KMS-11 (cell line): ENCODE data around the gene PTPMT1.

Experiments
- H2AFZ ChIP-seq: fragments of 200-600 bp; sonication (generic); 2 replicates; pipeline ENCODE4 v1.6.1; 2016; ENCODE audit warnings: antibody characterized with exemption, mixed run types, low read depth
- H3K27ac ChIP-seq: fragments of 200-600 bp; sonication (generic); 2 replicates; pipeline ENCODE4 v1.6.1; 2016; ENCODE audit warnings: mild to moderate bottlenecking, mixed run types
- H3K27me3 ChIP-seq: fragments of 200-600 bp; sonication (generic); 2 replicates; pipeline ENCODE4 v1.6.1; 2017; ENCODE audit warnings: mild to moderate bottlenecking, low read depth, mixed run types, moderate library complexity; ENCODE audit not compliant: insufficient read depth
- H3K36me3 ChIP-seq: fragments of 200-600 bp; sonication (generic); 2 replicates; pipeline ENCODE4 v1.6.1; 2017; ENCODE audit warnings: mild to moderate bottlenecking, mixed run types; ENCODE audit not compliant: insufficient read depth
- H3K4me1 ChIP-seq: fragments of 200-600 bp; sonication (generic); 2 replicates; pipeline ENCODE4 v1.6.1; 2016; ENCODE audit warnings: mild to moderate bottlenecking, low read depth, mixed run types; ENCODE audit not compliant: poor library complexity, severe bottlenecking
- H3K4me2 ChIP-seq: fragments of 200-600 bp; sonication (generic); 2 replicates; pipeline ENCODE4 v1.7.0; 2016; ENCODE audit warnings: mild to moderate bottlenecking, mixed run types
- H3K4me3 ChIP-seq: fragments of 200-600 bp; sonication (generic); IDR thresholded peaks from 2 replicates; pipeline ENCODE4 v1.6.1; 2017; ENCODE audit warnings: low read depth, low read length, mixed read lengths; ENCODE audit not compliant: insufficient read depth
- H3K79me2 ChIP-seq: fragments of 200-600 bp; sonication (generic); 2 replicates; pipeline ENCODE4 v1.6.1; 2016; ENCODE audit warnings: low read depth, mixed run types; ENCODE audit not compliant: insufficient read depth
- H3K9ac ChIP-seq: fragments of 200-600 bp; sonication (generic); 2 replicates; pipeline ENCODE4 v1.6.1; 2016; ENCODE audit warnings: mild to moderate bottlenecking, mixed run types
- H4K20me1 ChIP-seq: fragments of 200-600 bp; sonication (generic); 2 replicates; pipeline ENCODE4 v1.6.1; 2016; ENCODE audit warnings: mild to moderate bottlenecking, mixed run types; ENCODE audit not compliant: insufficient read depth
- CTCF ChIP-seq: fragments of 200-600 bp; sonication (generic); conservative IDR thresholded peaks from 2 replicates; pipeline ENCODE4 v1.6.1; 2017; ENCODE audit warnings: low read depth, mild to moderate bottlenecking, antibody characterized with exemption, low read length, moderate library complexity, mixed read lengths

PTPMT1 gene

GRCh38 chr11:47572715-47573255, 7.4 kb downstream of the PTPMT1 start:
- H3K27ac ChIP-seq: no peak overlapping the region
- H4K20me1 ChIP-seq: no peaks in the 10 kb centered on the region
- no peak overlapping the region for H3K4me3 ChIP-seq
- no peak for TF ChIP-seq CTCF
- H3K4me1 ChIP-seq: peaks cover 4% of the 10 kb centered on the region
- no peak overlapping the region for H2AFZ ChIP-seq
- no peak overlapping the region for H3K9ac ChIP-seq
- H3K27me3 ChIP-seq: no peaks in the 10 kb centered on the region
- no peak overlapping the region for H3K4me2 ChIP-seq
- peaks cover 13% of the 10 kb centered on the region; the same call in 1 of the 2 replicates for H3K79me2 ChIP-seq
- H3K36me3 ChIP-seq: peaks cover 4% of the 10 kb centered on the region; the same call in 1 of the 2 replicates

- Histone ChIP-seq H3K79me2 (peaks cover 18% of the 10 kb centered on the region; the same call in 1 of the 2 replicates), H4K20me1 (no peaks in the 10 kb centered on the region), H3K27me3 (no peaks in the 10 kb centered on the region), H3K36me3 (peaks cover 4% of the 10 kb centered on the region; the same call in 1 of the 2 replicates), H3K4me1 (peaks cover 7% of the 10 kb centered on the region), H3K9ac (no peak overlapping the region), H3K4me2 (no peak overlapping the region), H3K27ac (no peak overlapping the region), H2AFZ (no peak overlapping the region), H3K4me3 (no peak overlapping the region)
- no peak for TF ChIP-seq CTCF
Observed at GRCh38 chr11:47573321-47573720, 7.9 kb downstream of the PTPMT1 start.

- H4K20me1 ChIP-seq: no peaks in the 10 kb centered on the region
- H3K4me3 ChIP-seq: no peak overlapping the region
- peak overlapping the region; percentile 83 for H3K4me2 ChIP-seq
- no peak overlapping the region for H2AFZ ChIP-seq
- peaks cover 42% of the 10 kb centered on the region for H3K79me2 ChIP-seq
- H3K27me3 ChIP-seq: no peaks in the 10 kb centered on the region
- H3K36me3 ChIP-seq: no peaks in the 10 kb centered on the region; the same call in 1 of the 2 replicates
- no peak for TF ChIP-seq CTCF
- peak overlapping the region; percentile 32; the same call in 1 of the 2 replicates for H3K27ac ChIP-seq
- H3K9ac ChIP-seq: no peak overlapping the region
- peaks cover 19% of the 10 kb centered on the region for H3K4me1 ChIP-seq
Observed at GRCh38 chr11:47577460-47578041, 12.2 kb downstream of the PTPMT1 start.

- peak within 1 kb of the TSS; percentile 51 for H2AFZ ChIP-seq
- H3K36me3 ChIP-seq: no peaks in the 10 kb centered on the region; the same call in 1 of the 2 replicates
- no peak for TF ChIP-seq CTCF
- H3K4me2 ChIP-seq: peak within 1 kb of the TSS; percentile 97
- peak within 1 kb of the TSS; percentile 61 for H3K4me3 ChIP-seq
- H3K4me1 ChIP-seq: peaks cover 19% of the 10 kb centered on the region
- no peaks in the 10 kb centered on the region for H3K27me3 ChIP-seq
- peaks cover 42% of the 10 kb centered on the region for H3K79me2 ChIP-seq
- peak within 1 kb of the TSS; percentile 32 for H3K27ac ChIP-seq
- H4K20me1 ChIP-seq: no peaks in the 10 kb centered on the region
- peak within 1 kb of the TSS; percentile 87 for H3K9ac ChIP-seq
Observed at GRCh38 chr11:47578524-47579494, 13.4 kb downstream of the PTPMT1 start, which contains the start of the genes KBTBD4 and NDUFS3. TSS of gene KBTBD4 (minus strand) at chr11:47578970. CDS start at chr11:47578951, 19 bp downstream. TSS of gene NDUFS3 (plus strand) at chr11:47579074. CDS start at chr11:47579092, 18 bp downstream.
